IMR-90 (cell line): Measurements from ENCODE around the gene IGFBPL1.

ENCODE experiments used
- CEBPB ChIP-seq: IDR thresholded peaks from 2 replicates; pipeline ENCODE4 v1.6.1; 2012; ENCODE audit warnings: low read depth, low read length, improper control_type of control experiment
- CHD1 ChIP-seq: IDR thresholded peaks from 2 replicates; pipeline ENCODE4 v1.6.1; 2012; ENCODE audit warnings: low read depth, low read length, improper control_type of control experiment
- CTCF ChIP-seq: conservative IDR thresholded peaks from 2 replicates; pipeline ENCODE4 v1.5.1; 2012; ENCODE audit warnings: mild to moderate bottlenecking, low read depth, low read length, improper control_type of control experiment
- FOS ChIP-seq: fragments of 150-350 bp; IDR thresholded peaks from 2 replicates; pipeline ENCODE4 v1.6.1; 2016; ENCODE audit warnings: low read depth, low read length
- MXI1 ChIP-seq: IDR thresholded peaks from 2 replicates; pipeline ENCODE4 v1.6.1; 2012; ENCODE audit warnings: low read depth, mild to moderate bottlenecking, low read length, moderate library complexity, borderline replicate concordance
- POLR2A ChIP-seq: IDR thresholded peaks from 2 replicates; pipeline ENCODE4 v1.6.1; 2012; ENCODE audit warnings: mild to moderate bottlenecking, low read depth, low read length
- RAD21 ChIP-seq: IDR thresholded peaks from 2 replicates; pipeline ENCODE4 v1.6.1; 2012; ENCODE audit warnings: low read length, improper control_type of control experiment
- RFX5 ChIP-seq: IDR thresholded peaks from 2 replicates; pipeline ENCODE4 v1.8.0; 2012; ENCODE audit warnings: low read depth, mild to moderate bottlenecking, low read length, moderate library complexity
- USF2 ChIP-seq: fragments of 150-350 bp; IDR thresholded peaks from 2 replicates; pipeline ENCODE4 v1.6.1; 2017; ENCODE audit warnings: mild to moderate bottlenecking, antibody characterized with exemption, low read length, low read depth
- TF ChIP-seq, protein P1 (sequence below): fragments of 150-350 bp; IDR thresholded peaks from 2 replicates; pipeline ENCODE4 v1.6.1; 2016; ENCODE audit warnings: low read depth, mild to moderate bottlenecking, low read length, moderate library complexity, borderline replicate concordance

- no peak for TF ChIP-seq CTCF
- no peak for TF ChIP-seq MXI1
- no peak for TF ChIP-seq POLR2A
- TF ChIP-seq RAD21, result no peak
- no peak for TF ChIP-seq RFX5
- no peak for TF ChIP-seq FOS
- no peak for TF ChIP-seq USF2
- TF ChIP-seq CEBPB, result no peak
- TF ChIP-seq, protein P1, sequence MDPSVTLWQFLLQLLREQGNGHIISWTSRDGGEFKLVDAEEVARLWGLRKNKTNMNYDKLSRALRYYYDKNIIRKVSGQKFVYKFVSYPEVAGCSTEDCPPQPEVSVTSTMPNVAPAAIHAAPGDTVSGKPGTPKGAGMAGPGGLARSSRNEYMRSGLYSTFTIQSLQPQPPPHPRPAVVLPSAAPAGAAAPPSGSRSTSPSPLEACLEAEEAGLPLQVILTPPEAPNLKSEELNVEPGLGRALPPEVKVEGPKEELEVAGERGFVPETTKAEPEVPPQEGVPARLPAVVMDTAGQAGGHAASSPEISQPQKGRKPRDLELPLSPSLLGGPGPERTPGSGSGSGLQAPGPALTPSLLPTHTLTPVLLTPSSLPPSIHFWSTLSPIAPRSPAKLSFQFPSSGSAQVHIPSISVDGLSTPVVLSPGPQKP, result no peak
- no peak for TF ChIP-seq CHD1
Measured at GRCh38 chr9:38387066-38387465, 37.2 kb downstream of the IGFBPL1 start.
